Calu3 (cell line): ENCODE results near the gene ZDHHC11B. TPM values are rescaled to one million over a fixed set of nuclear protein-coding genes. Genes with fewer than 3 reads are reported as not detected.
"Not testable (repeated sequence)": the region's sequence is repeated elsewhere in the genome, so short reads cannot be mapped to it uniquely, and the experiment has no call there.

ENCODE experiments used
- BruUV-seq: library from RNA; stranded (reverse); fragments of 400-500 nt; replicated peaks from 2 replicates; lab custom pipeline; 2021; lab: Mats Ljungman, UMichigan
- CTCF ChIA-PET: fragments of 300-600 bp; sonication (Branson Sonifier 250); formaldehyde crosslinking; loops from one replicate; lab custom pipeline; 2022; ENCODE audit warnings: antibody characterized with exemption; lab: Charles Lee
- DNase-seq: peaks from one replicate; pipeline ENCODE4 v3.0.0; 2022
- H3K27ac Mint-ChIP-seq: one replicate; pipeline ENCODE4 v1.8.0; 2022; ENCODE audit warnings: mixed read lengths; ENCODE audit not compliant: unreplicated experiment
- H3K27me3 Mint-ChIP-seq: one replicate; pipeline ENCODE4 v1.8.0; 2022; ENCODE audit warnings: mixed read lengths; ENCODE audit not compliant: unreplicated experiment
- H3K36me3 Mint-ChIP-seq: one replicate; pipeline ENCODE4 v1.8.0; 2022; ENCODE audit warnings: mild to moderate bottlenecking, moderate library complexity, mixed read lengths; ENCODE audit not compliant: insufficient read depth, unreplicated experiment
- H3K4me1 Mint-ChIP-seq: one replicate; pipeline ENCODE4 v1.8.0; 2022; ENCODE audit warnings: mild to moderate bottlenecking, low read depth, mixed read lengths; ENCODE audit not compliant: unreplicated experiment
- H3K4me3 Mint-ChIP-seq: one replicate; pipeline ENCODE4 v1.8.0; 2022; ENCODE audit warnings: mild to moderate bottlenecking, low read depth, moderate library complexity, mixed read lengths; ENCODE audit not compliant: unreplicated experiment
- H3K9me3 Mint-ChIP-seq: one replicate; pipeline ENCODE4 v1.8.0; 2022; ENCODE audit warnings: low read depth, mixed read lengths; ENCODE audit not compliant: unreplicated experiment
- CTCF ChIP-seq: fragments of 200-600 bp; IDR thresholded peaks from one replicate; pipeline ENCODE4 v1.8.0; 2022; ENCODE audit warnings: antibody characterized with exemption; ENCODE audit not compliant: unreplicated experiment
- intact Hi-C: fragments of 100-400 bp; cut with micrococcal nuclease; formaldehyde crosslinking; loops from one replicate; pipeline ENCODE4 v1.10.0; 2022; ENCODE audit not compliant: unreplicated experiment
- total RNA-seq: library from RNA; stranded (reverse); gene quantifications from 2 replicates; pipeline ENCODE4 v1.2.3, GENCODE V29; 2022

Gene ZDHHC11B
- total RNA-seq, 1 experiment from 2014 or later, result 3.0 TPM

DNA sequence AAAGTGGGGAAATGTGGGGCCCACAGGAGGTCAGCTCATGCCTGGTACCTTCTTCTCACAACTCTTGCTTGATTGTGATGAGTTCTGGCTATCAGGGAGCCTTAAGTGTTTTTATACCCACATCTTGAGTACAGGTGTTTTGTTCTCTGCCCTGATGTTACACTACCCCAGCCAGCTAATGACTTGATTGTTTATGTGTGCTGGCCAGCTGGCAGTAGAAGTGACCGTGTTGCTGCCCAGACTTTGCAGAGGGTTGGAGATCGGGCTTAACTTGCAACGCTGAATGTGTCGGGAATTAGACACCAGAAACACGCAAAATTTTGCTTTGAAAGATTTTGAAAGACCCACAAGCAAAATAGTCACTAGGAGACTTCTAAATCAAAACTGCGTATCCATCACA is 16.9 kb upstream of the ZDHHC11B start:
- H3K9me3 Mint-ChIP-seq, result peaks cover 8% of the 10 kb centered on the region
- no peaks in the 10 kb centered on the region for H3K4me1 Mint-ChIP-seq
- no peak for TF ChIP-seq CTCF
- DNase-seq, result no peak
- CTCF ChIA-PET, result no interaction called here
- BruUV-seq, result no TSS peak
- no peak overlapping the region for H3K4me3 Mint-ChIP-seq
- peaks cover 5% of the 10 kb centered on the region for H3K36me3 Mint-ChIP-seq
- intact Hi-C loops, result no loop called here
- H3K27me3 Mint-ChIP-seq, result peaks cover 16% of the 10 kb centered on the region
- no peak overlapping the region for H3K27ac Mint-ChIP-seq

- H3K27ac Mint-ChIP-seq, H3K36me3 Mint-ChIP-seq, CTCF ChIA-PET, H3K4me3 Mint-ChIP-seq, H3K4me1 Mint-ChIP-seq, H3K9me3 Mint-ChIP-seq, DNase-seq, intact Hi-C loops, BruUV-seq: not testable (repeated sequence)
- H3K27me3 Mint-ChIP-seq, result peaks cover 12% of the 10 kb centered on the region
These were observed 16.5 kb upstream of the ZDHHC11B start for GRCh38 chr5:801055-801454.

- intact Hi-C loops, result loop anchor here (5.0 kb wide), 1 partner anchor 86 kb away; no protein-coding TSS in a partner anchor
- H3K36me3 Mint-ChIP-seq, CTCF ChIA-PET, H3K27me3 Mint-ChIP-seq, H3K9me3 Mint-ChIP-seq, DNase-seq, H3K4me3 Mint-ChIP-seq, BruUV-seq, H3K27ac Mint-ChIP-seq, H3K4me1 Mint-ChIP-seq: not testable (repeated sequence)
These were observed 14.1 kb upstream of the ZDHHC11B start for GRCh38 chr5:798505-799138.

DNA sequence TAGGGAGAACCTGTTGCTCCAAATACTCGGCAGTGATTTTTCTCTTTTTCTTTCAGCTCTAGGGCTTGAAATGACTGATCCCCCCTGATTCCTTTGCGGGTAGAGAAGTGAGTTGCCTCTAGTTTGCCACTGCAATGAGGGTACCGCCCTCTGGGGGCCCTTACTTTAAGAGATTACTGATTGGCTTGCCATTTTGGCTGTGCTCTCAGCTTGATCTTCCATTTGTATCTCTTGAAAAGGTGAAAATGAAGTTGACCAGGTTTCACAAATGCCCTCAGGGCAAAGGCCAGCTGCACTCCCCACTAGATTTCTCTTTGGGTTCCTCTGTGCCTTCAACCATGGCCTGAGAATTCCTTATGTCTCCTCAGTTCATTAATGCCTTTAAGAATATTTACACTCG is 13.5 kb upstream of the ZDHHC11B start:
- intact Hi-C loops, result loop anchor here (5.0 kb wide), 1 partner anchor 86 kb away; no protein-coding TSS in a partner anchor
- H3K36me3 Mint-ChIP-seq, H3K4me3 Mint-ChIP-seq, BruUV-seq, DNase-seq, H3K9me3 Mint-ChIP-seq, H3K4me1 Mint-ChIP-seq, H3K27ac Mint-ChIP-seq, CTCF ChIA-PET, H3K27me3 Mint-ChIP-seq: not testable (repeated sequence)

DNA sequence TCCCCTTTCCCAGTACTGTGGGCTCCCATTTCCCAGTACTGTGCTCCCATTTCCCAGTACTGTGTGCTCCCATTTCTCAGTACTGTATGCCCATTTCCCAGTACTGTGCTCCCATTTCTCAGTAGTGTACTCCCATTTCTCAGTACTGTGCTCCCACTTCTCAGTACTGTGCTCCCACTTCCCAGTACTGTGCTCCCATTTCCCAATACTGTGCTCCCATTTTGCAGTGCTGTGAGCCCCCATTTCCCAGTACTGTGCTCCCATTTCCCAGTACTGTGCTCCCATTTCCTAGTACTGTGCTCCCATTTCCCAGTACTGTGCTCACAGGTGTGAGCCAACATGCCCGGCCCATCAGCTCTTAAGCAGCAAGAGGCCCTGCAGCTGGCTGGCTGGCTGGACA is 11.3 kb upstream of the ZDHHC11B start:
- H3K27me3 Mint-ChIP-seq, result peaks cover 13% of the 10 kb centered on the region
- H3K9me3 Mint-ChIP-seq, result peaks cover 12% of the 10 kb centered on the region
- CTCF ChIA-PET, BruUV-seq, H3K4me1 Mint-ChIP-seq, H3K36me3 Mint-ChIP-seq, H3K4me3 Mint-ChIP-seq, H3K27ac Mint-ChIP-seq, DNase-seq: not testable (repeated sequence)
- intact Hi-C loops, result loop anchor here (5.0 kb wide), 1 partner anchor 84 kb away; no protein-coding TSS in a partner anchor

DNA sequence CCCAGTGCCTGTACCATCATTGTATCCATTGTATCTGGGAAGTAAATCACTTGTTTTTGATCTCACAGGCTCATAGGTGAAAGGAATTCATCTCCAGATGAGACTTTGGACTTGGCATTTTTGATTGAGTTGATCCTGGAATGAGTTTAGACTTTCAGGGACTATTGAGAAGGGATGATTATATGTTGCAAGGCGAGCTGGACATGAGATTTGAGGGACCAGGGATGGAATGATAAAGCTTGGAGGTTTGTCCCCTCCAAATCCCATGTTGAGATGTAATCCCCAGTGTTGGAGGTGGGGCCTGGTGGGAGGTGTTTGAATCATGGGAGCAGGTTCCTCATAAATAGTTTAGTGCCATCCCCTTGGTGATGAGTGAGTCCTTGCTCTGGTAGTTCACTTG is 10.4 kb upstream of the ZDHHC11B start:
- H3K4me1 Mint-ChIP-seq, DNase-seq, H3K4me3 Mint-ChIP-seq, CTCF ChIA-PET, BruUV-seq, H3K36me3 Mint-ChIP-seq, H3K27ac Mint-ChIP-seq: not testable (repeated sequence)
- H3K27me3 Mint-ChIP-seq, result peaks cover 13% of the 10 kb centered on the region
- intact Hi-C loops, result loop anchor here (5.0 kb wide), 2 partner anchors 83 to 98 kb away; no protein-coding TSS in a partner anchor
- H3K9me3 Mint-ChIP-seq, result peaks cover 18% of the 10 kb centered on the region

DNA sequence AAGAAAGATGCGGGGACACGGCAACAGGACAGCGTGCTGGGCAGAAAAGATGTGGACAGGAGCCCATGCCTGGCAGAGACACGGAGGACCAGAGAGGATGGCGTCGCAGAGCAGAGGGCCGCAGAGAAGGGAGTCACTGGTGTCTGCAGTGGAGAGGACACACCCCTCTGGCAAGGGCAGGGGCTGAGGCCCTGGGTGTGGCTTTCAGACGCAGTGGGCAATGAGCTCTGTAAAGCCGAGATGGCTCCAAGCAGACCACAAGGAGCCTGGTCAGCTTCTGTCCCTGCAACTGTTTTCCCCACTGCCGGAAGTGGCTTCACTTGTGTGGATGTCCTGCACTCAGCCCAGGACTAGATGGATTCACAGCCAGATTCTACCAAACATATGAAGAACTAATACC is 4.2 kb upstream of the ZDHHC11B start:
- intact Hi-C loops, BruUV-seq, H3K4me1 Mint-ChIP-seq, H3K4me3 Mint-ChIP-seq, DNase-seq, CTCF ChIA-PET, H3K36me3 Mint-ChIP-seq, H3K27ac Mint-ChIP-seq: not testable (repeated sequence)
- Mint-ChIP-seq H3K9me3 (peaks cover 26% of the 10 kb centered on the region), H3K27me3 (peaks cover 13% of the 10 kb centered on the region)

DNA sequence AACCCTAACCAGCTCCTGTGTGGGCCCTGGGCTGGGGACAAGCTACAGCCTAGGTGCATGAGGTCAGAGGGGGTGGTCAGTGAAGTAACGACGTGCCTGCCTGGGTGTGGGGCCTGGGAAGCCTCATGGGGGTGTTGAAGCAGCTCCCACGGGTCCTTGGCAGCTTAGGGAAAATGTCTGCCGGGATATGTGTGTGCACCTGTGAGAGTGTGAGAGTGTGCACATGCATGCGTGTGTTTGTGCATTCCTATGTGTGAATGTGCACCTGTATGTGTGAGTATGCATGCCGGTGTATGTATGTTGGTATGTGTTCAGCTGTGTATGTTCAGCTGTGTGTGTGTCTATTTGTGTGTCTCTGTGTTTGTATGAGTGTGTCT is 3.3 kb upstream of the ZDHHC11B start:
- H3K4me3 Mint-ChIP-seq, H3K4me1 Mint-ChIP-seq, H3K36me3 Mint-ChIP-seq, intact Hi-C loops, BruUV-seq, H3K27ac Mint-ChIP-seq, DNase-seq, CTCF ChIA-PET: not testable (repeated sequence)
- Mint-ChIP-seq H3K9me3 (peaks cover 21% of the 10 kb centered on the region), H3K27me3 (peaks cover 13% of the 10 kb centered on the region)

DNA sequence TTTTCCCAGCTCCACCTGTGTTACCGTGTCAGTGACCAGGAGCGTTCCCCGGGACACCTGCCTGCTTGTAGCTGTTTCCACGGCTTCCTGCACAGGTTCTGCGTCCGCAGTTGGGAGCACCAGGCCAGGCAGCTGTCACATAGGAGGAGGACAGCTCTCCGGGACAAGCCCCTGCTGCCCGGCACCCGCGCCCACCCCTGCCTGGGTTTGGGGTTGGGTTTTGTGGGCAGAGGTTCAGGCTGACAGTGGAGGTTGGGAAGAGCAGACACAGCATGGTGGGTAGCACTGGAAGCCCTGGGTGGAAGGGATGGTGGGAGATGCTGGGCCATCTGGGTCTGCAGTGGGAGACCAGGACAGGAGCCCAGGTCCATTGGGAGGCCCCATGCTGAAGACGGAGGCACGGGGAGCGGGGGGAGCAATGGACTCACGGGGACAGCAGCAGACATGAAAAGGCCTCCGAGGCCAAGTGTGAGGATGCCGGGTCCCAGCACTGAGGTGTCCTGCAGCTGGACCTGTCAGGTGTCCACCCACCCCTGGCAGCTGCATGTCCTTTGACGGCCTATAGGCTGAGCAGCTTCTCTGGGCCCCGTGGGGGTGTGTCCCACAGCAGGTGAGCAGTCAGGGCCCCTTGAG is 2.8 kb upstream of the ZDHHC11B start:
- CTCF ChIA-PET, H3K4me3 Mint-ChIP-seq, H3K27ac Mint-ChIP-seq, H3K36me3 Mint-ChIP-seq, intact Hi-C loops, H3K4me1 Mint-ChIP-seq, DNase-seq, H3K27me3 Mint-ChIP-seq, BruUV-seq: not testable (repeated sequence)
- peaks cover 21% of the 10 kb centered on the region for H3K9me3 Mint-ChIP-seq
